A549 (cell line): ENCODE measurements around the gene DLG2. TPM values are rescaled to one million over a fixed set of nuclear protein-coding genes. Genes with fewer than 3 reads are reported as not detected.

Source experiments
- ATAC-seq, 2 experiments: fragments of 200-7000 bp in 1 of 2; fragments of >200 bp in 1 of 2; cut with Nextera tagmentation in 1 of 2; cut with Tn5 transposase in 1 of 2; 3 replicates each; pipeline versions ENCODE4 v1.8.0 to v1.9.1; 2018 to 2020; ENCODE audit warnings: mild to moderate bottlenecking in 1 of 2, moderate library complexity in 1 of 2
- CTCF ChIA-PET: fragments of 300-600 bp; sonication (Branson Sonifier 250); formaldehyde crosslinking; extraction: SDS; loops from one replicate; lab custom pipeline; 2021; ENCODE audit warnings: antibody characterized with exemption, inconsistent platforms; lab: Yijun Ruan, JAX
- POLR2A ChIA-PET: fragments of 350-600 bp; formaldehyde crosslinking; extraction: SDS; loops from one replicate; lab custom pipeline; 2021; ENCODE audit warnings: antibody characterized with exemption, inconsistent platforms; lab: Yijun Ruan, JAX
- DNase-seq, 2 experiments: peaks; one replicate each; pipeline versions ENCODE4 v3.0.0 to v3.0.0-alpha.2; 2011 to 2016; ENCODE audit warnings: low read depth in 1 of 2, low spot score in 1 of 2
- FAIRE-seq: peaks from 2 replicates; lab custom pipeline; 2011; peaks lifted over from hg19 to GRCh38; lab: Jason Lieb, UNC
- H3K27ac ChIP-seq, 2 experiments: fragments of >200 bp; sonication (Bioruptor Twin); formaldehyde crosslinking; 3 replicates each; pipeline ENCODE4 v1.5.1; 2016 to 2017
- H3K4me1 ChIP-seq: fragments of >200 bp; sonication (Bioruptor Twin); formaldehyde crosslinking; 3 replicates; pipeline ENCODE4 v1.6.1; 2016
- H3K4me2 ChIP-seq: fragments of >200 bp; sonication (Bioruptor Twin); formaldehyde crosslinking; 3 replicates; pipeline ENCODE4 v1.6.1; 2016
- H3K4me3 ChIP-seq: fragments of >200 bp; sonication (Bioruptor Twin); formaldehyde crosslinking; 3 replicates; pipeline ENCODE4 v1.5.1; 2016
- H3K9me3 ChIP-seq: fragments of >200 bp; sonication (Bioruptor Twin); formaldehyde crosslinking; 3 replicates; pipeline ENCODE4 v1.6.1; 2016
- BHLHE40 ChIP-seq: IDR thresholded peaks from 2 replicates; pipeline ENCODE4 v1.6.1; 2012; ENCODE audit warnings: low read depth, low read length, inconsistent platforms
- CHD2 ChIP-seq: fragments of 150-350 bp; IDR thresholded peaks from 2 replicates; pipeline ENCODE4 v1.6.1; 2014; ENCODE audit warnings: low read length; ENCODE audit not compliant: partially characterized antibody
- CHD4 ChIP-seq: fragments of 200-600 bp; sonication (generic); IDR thresholded peaks from 2 replicates; pipeline ENCODE4 v1.6.1; 2016; ENCODE audit warnings: antibody characterized with exemption, mild to moderate bottlenecking, borderline replicate concordance
- ESRRA ChIP-seq: fragments of 150-350 bp; IDR thresholded peaks from 2 replicates; pipeline ENCODE4 v1.6.1; 2014; ENCODE audit warnings: mild to moderate bottlenecking, low read length, borderline replicate concordance
- FOSB ChIP-seq: fragments of 250-450 bp; sonication (Bioruptor Pico); IDR thresholded peaks from 2 replicates; pipeline ENCODE4 v1.5.0; 2020; ENCODE audit warnings: mild to moderate bottlenecking, moderate library complexity
- HDAC2 ChIP-seq: fragments of 200-600 bp; sonication (generic); IDR thresholded peaks from 2 replicates; pipeline ENCODE4 v1.6.1; 2016
- HOXA7 ChIP-seq: fragments of 250-450 bp; sonication (Bioruptor Pico); IDR thresholded peaks from 2 replicates; pipeline ENCODE4 v1.5.0; 2020; ENCODE audit warnings: mild to moderate bottlenecking, moderate library complexity
- JUNB ChIP-seq: fragments of >200 bp; sonication (Bioruptor Twin); formaldehyde crosslinking; IDR thresholded peaks from 2 replicates; pipeline ENCODE4 v1.6.1; 2016
- KDM5A ChIP-seq: fragments of 200-600 bp; sonication (generic); IDR thresholded peaks from 2 replicates; pipeline ENCODE4 v1.6.1; 2016; ENCODE audit warnings: antibody characterized with exemption, mild to moderate bottlenecking
- PBX3 ChIP-seq: IDR thresholded peaks from 2 replicates; pipeline ENCODE4 v1.6.1; 2012
- POLR2AphosphoS2 ChIP-seq: conservative IDR thresholded peaks from 2 replicates; pipeline ENCODE4 v1.6.1; 2012; ENCODE audit warnings: low read length, improper control_type of control experiment, inconsistent platforms
- RAD21 ChIP-seq, 2 experiments: fragments of >200 bp in 1 of 2; sonication (Bioruptor Twin) in 1 of 2; formaldehyde crosslinking in 1 of 2; IDR thresholded peaks in 1 of 2; conservative IDR thresholded peaks in 1 of 2; 2 replicates in 1 of 2; 3 replicates in 1 of 2; pipeline ENCODE4 v1.6.1; 2012 to 2018; ENCODE audit warnings: inconsistent platforms in 1 of 2
- RNF2 ChIP-seq: fragments of 200-600 bp; sonication (generic); IDR thresholded peaks from 2 replicates; pipeline ENCODE4 v1.6.1; 2016; ENCODE audit warnings: low read depth, mild to moderate bottlenecking, antibody characterized with exemption, moderate library complexity, borderline replicate concordance
- TP53 ChIP-seq: fragments of 250-450 bp; sonication (Bioruptor Pico); IDR thresholded peaks from 2 replicates; pipeline ENCODE4 v1.5.0; 2021; ENCODE audit warnings: mild to moderate bottlenecking, moderate library complexity
- ZFP36 ChIP-seq: fragments of 450-650 bp; IDR thresholded peaks from 2 replicates; pipeline ENCODE4 v1.6.1; 2014; ENCODE audit warnings: borderline replicate concordance; ENCODE audit not compliant: partially characterized antibody
- WGBS: methylation state at CpG from one replicate; pipeline ENCODE4 v1.1.6; 2017; ENCODE audit errors: missing lambda C conversion rate; 5-methylcytosine and 5-hydroxymethylcytosine counted together
- polyA plus RNA-seq, 4 experiments: library from polyadenylated mRNA; depleted of rRNA in 3 of 4; stranded (reverse); fragments of >200 nt; fragmentation: RNase III in 1 of 4; extraction: RNeasy Plus Mini Kit Qiagen cat#74134 plus additional on column Dnase treatment in 1 of 4; gene quantifications; 2 replicates in 3 of 4; 3 replicates in 1 of 4; pipeline ENCODE4 v1.2.3, GENCODE V29; 2011 to 2017
- TF ChIP-seq, protein P1 (sequence below): fragments of >200 bp; sonication (Bioruptor Twin); formaldehyde crosslinking; IDR thresholded peaks from 3 replicates; pipeline ENCODE4 v1.5.1; 2016
- TF ChIP-seq, protein P2 (sequence below): fragments of >200 bp; sonication (Bioruptor Twin); formaldehyde crosslinking; IDR thresholded peaks from 3 replicates; pipeline ENCODE4 v1.6.1; 2016
- TF ChIP-seq, protein P3 (sequence below): fragments of 250-450 bp; sonication (Bioruptor Pico); IDR thresholded peaks from 2 replicates; pipeline ENCODE4 v1.5.0; 2020; ENCODE audit warnings: low read depth, mild to moderate bottlenecking, moderate library complexity

DLG2 gene
- polyA plus RNA-seq, 2 of the 4 experiments (the other 2 are of a cell fraction) = 0.26 to 0.79 TPM

DNA sequence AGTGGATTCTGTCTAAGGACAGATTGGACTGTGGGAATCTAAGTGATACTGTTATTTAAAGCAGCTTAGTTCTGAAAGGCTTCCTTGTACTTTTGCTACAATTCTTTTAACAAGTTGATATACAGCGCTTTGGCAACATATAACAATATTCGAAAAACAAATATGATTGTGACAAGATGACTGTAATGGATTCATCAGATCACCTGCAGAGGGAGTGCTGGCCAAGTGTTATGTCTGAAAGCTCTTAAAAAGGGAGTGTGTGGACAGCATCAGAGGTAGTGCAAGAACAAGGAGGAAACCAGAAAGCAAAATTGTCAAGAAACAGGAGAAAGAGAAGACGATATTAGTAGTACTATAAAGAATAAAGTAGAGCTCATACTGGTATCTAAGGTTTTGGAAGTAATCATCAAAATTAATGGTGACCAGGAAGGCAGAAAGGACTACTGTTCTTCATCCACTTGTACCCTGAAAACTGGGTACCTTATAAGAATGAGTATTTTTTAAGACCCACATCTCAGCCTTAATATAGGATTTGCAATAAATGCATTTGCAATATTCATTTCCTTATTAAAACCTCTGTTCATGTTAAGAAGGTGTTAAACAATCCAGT lies 1229.0 kb downstream of the DLG2 start:
- TF ChIP-seq, protein P1, sequence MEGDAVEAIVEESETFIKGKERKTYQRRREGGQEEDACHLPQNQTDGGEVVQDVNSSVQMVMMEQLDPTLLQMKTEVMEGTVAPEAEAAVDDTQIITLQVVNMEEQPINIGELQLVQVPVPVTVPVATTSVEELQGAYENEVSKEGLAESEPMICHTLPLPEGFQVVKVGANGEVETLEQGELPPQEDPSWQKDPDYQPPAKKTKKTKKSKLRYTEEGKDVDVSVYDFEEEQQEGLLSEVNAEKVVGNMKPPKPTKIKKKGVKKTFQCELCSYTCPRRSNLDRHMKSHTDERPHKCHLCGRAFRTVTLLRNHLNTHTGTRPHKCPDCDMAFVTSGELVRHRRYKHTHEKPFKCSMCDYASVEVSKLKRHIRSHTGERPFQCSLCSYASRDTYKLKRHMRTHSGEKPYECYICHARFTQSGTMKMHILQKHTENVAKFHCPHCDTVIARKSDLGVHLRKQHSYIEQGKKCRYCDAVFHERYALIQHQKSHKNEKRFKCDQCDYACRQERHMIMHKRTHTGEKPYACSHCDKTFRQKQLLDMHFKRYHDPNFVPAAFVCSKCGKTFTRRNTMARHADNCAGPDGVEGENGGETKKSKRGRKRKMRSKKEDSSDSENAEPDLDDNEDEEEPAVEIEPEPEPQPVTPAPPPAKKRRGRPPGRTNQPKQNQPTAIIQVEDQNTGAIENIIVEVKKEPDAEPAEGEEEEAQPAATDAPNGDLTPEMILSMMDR = 0 out of 3 replicates have a peak, but pooled peaks have one; percentile 17
- TF ChIP-seq HOXA7 (no peak), RAD21 (conservative IDR thresholded peaks at IDR 0.05 in 1 of 2, IDR thresholded peaks at IDR 0.05 in 1 of 2) (peak in 1 of 2 experiments; percentile 34; a peak in 1 of 5 replicates)
- ATAC-seq (peak in 1 of 2 experiments; percentile 69; a peak in 3 of 6 replicates), DNase-seq (peak; percentile 4 to 50), FAIRE-seq (no peak)
- CTCF ChIA-PET = interaction anchor here (1.0 kb wide), 1 partner anchor 13 kb away, joined by 3 read pairs; no protein-coding TSS in a partner anchor
- WGBS = 2% methylated on average over 3 of the region's 3 CpGs
- POLR2A ChIA-PET = no interaction called here
- Histone ChIP-seq H3K27ac (no peak overlapping the region), H3K4me3 (no peak overlapping the region), H3K4me2 (no peak overlapping the region), H3K4me1 (no peaks in the 10 kb centered on the region), H3K9me3 (no peaks in the 10 kb centered on the region)

DNA sequence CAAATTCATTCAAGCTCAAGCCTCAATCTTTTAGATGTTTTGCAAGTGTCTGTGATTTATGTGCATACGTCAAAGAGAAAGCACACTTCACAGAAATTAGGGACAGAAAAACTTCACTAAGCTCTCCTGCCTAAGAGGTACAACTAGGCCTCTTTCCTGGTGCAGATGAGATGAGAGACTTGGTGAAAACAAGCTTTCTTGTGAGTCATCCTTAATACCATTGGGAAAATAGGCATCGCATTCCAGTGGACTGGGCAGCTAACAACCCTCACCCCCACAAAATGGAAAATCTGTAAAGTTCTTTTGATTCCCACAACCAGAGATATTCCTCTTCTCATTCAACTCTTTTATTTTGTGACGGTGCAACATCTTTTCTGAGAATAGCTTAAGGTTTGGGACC lies 1230.6 kb downstream of the DLG2 start:
- no peak for ATAC-seq
- ChIA-PET CTCF (interaction anchor here (3.6 kb wide), 1 partner anchor 12 kb away, joined by 18 read pairs; no protein-coding TSS in a partner anchor), POLR2A (no interaction called here)
- no peak overlapping the region for H3K4me3 ChIP-seq
- no peak overlapping the region for H3K4me2 ChIP-seq
- 33% methylated on average over 3 of the region's 3 CpGs for WGBS
- no peak for TF ChIP-seq RNF2
- no peak for TF ChIP-seq ZFP36
- no peak for TF ChIP-seq HDAC2
- no peak for TF ChIP-seq JUNB
- TF ChIP-seq CHD2 = no peak
- TF ChIP-seq PBX3 = no peak
- no peak for TF ChIP-seq CHD4
- no peak for TF ChIP-seq ESRRA
- TF ChIP-seq TP53 (CRISPR knock-in tag) = no peak
- TF ChIP-seq, protein P2, sequence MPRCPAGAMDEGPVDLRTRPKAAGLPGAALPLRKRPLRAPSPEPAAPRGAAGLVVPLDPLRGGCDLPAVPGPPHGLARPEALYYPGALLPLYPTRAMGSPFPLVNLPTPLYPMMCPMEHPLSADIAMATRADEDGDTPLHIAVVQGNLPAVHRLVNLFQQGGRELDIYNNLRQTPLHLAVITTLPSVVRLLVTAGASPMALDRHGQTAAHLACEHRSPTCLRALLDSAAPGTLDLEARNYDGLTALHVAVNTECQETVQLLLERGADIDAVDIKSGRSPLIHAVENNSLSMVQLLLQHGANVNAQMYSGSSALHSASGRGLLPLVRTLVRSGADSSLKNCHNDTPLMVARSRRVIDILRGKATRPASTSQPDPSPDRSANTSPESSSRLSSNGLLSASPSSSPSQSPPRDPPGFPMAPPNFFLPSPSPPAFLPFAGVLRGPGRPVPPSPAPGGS = no peak
- no peak for TF ChIP-seq POLR2AphosphoS2
- TF ChIP-seq, protein P1 = no peak
- TF ChIP-seq FOSB (CRISPR knock-in tag) = no peak
- TF ChIP-seq KDM5A = no peak
- TF ChIP-seq BHLHE40 = no peak
- TF ChIP-seq, protein P3, sequence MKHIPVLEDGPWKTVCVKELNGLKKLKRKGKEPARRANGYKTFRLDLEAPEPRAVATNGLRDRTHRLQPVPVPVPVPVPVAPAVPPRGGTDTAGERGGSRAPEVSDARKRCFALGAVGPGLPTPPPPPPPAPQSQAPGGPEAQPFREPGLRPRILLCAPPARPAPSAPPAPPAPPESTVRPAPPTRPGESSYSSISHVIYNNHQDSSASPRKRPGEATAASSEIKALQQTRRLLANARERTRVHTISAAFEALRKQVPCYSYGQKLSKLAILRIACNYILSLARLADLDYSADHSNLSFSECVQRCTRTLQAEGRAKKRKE (CRISPR knock-in tag) = no peak
- TF ChIP-seq, all 56 proteins: peak for 0
- H3K4me1 ChIP-seq = no peaks in the 10 kb centered on the region
- no peaks in the 10 kb centered on the region for H3K9me3 ChIP-seq
- DNase-seq (no peak), FAIRE-seq (no peak)
- no peak overlapping the region for H3K27ac ChIP-seq
